K562 (cell line): Measurements from ENCODE around the gene ITGBL1. TPM values are rescaled to one million over a fixed set of nuclear protein-coding genes. Genes with fewer than 3 reads are reported as not detected.

ENCODE experiments used
- ATAC-seq: fragments of 200-7000 bp; cut with Tn5 transposase; 3 replicates; pipeline ENCODE4 v1.9.1; 2020; ENCODE audit warnings: moderate library complexity
- BruUV-seq: library from RNA; stranded (reverse); fragments of 400-500 nt; replicated peaks from 2 replicates; lab custom pipeline; 2021; lab: Mats Ljungman, UMichigan
- CTCF ChIA-PET: fragments of 300-600 bp; formaldehyde crosslinking; extraction: SDS; loops from one replicate; lab custom pipeline; 2021; ENCODE audit warnings: low intra/inter-chr PET ratio; lab: Yijun Ruan, JAX
- POLR2A ChIA-PET: fragments of 300-600, 350-650 bp; sonication (Branson Sonifier 250); formaldehyde crosslinking; extraction: SDS; loops from one replicate; lab custom pipeline; 2021; ENCODE audit warnings: antibody characterized with exemption, inconsistent platforms; lab: Yijun Ruan, JAX
- DNase-seq, 4 experiments: peaks; one replicate each; pipeline versions ENCODE4 v3.0.0 to v3.0.0-alpha.2; 2011 to 2018; ENCODE audit warnings: low spot score in 3 of 4, mixed read lengths in 3 of 4; ENCODE audit errors: extremely low read depth in 1 of 4
- FAIRE-seq: peaks from 2 replicates; lab custom pipeline; 2011; peaks lifted over from hg19 to GRCh38; lab: Jason Lieb, UNC
- H2AFZ ChIP-seq: 2 replicates; pipeline ENCODE4 v1.6.0; 2011; ENCODE audit warnings: low read depth, low read length, control low read depth, inconsistent platforms
- H3K27ac ChIP-seq: fragments of 200-600 bp; 3 replicates; pipeline ENCODE4 v1.8.0; 2011; ENCODE audit warnings: low read depth, mild to moderate bottlenecking, control low read depth, inconsistent platforms, low read length, moderate library complexity, mixed read lengths; ENCODE audit errors: extremely low read depth
- H3K27me3 ChIP-seq, 2 experiments: fragments of 300-600 bp in 1 of 2; 2 replicates in 1 of 2; 3 replicates in 1 of 2; pipeline versions ENCODE4 v1.6.0 to v1.8.0; 2011; ENCODE audit warnings: inconsistent platforms in 2 of 2, low read length in 2 of 2, mild to moderate bottlenecking in 1 of 2, mixed read lengths in 1 of 2, moderate library complexity in 1 of 2; ENCODE audit not compliant: control insufficient read depth in 2 of 2, insufficient read depth in 2 of 2
- H3K36me3 ChIP-seq: fragments of 300-600 bp; 3 replicates; pipeline ENCODE4 v1.8.0; 2011; ENCODE audit warnings: mild to moderate bottlenecking, low read length, inconsistent platforms; ENCODE audit not compliant: control insufficient read depth, insufficient read depth
- H3K4me1 ChIP-seq, 2 experiments: fragments of 200-600 bp in 1 of 2; replicated peaks in 1 of 2; 2 replicates in 1 of 2; 3 replicates in 1 of 2; pipeline versions ENCODE4 v1.5.1 to v1.8.0; 2011; ENCODE audit warnings: inconsistent platforms in 2 of 2, low read length in 2 of 2, mild to moderate bottlenecking in 1 of 2, mixed read lengths in 1 of 2, moderate library complexity in 1 of 2; ENCODE audit not compliant: control insufficient read depth in 2 of 2, insufficient read depth in 2 of 2
- H3K4me2 ChIP-seq: 2 replicates; pipeline ENCODE4 v1.6.1; 2011; ENCODE audit warnings: low read length, control low read depth, inconsistent platforms, mixed read lengths; ENCODE audit not compliant: insufficient read depth
- H3K4me3 ChIP-seq: fragments of 200-600 bp; sonication (generic), shearing (Covaris generic); 2 replicates; pipeline ENCODE4 v1.5.1; 2016; ENCODE audit warnings: control low read depth, inconsistent platforms
- H3K79me2 ChIP-seq: fragments of 200-600 bp; 3 replicates; pipeline ENCODE4 v1.8.0; 2011; ENCODE audit warnings: low read length, inconsistent platforms; ENCODE audit not compliant: control insufficient read depth, insufficient read depth
- H3K9ac ChIP-seq, 2 experiments: 2 replicates each; pipeline versions ENCODE4 v1.6.0 to v1.6.1; 2011; ENCODE audit warnings: low read depth in 2 of 2, low read length in 2 of 2, control low read depth in 1 of 2, inconsistent platforms in 1 of 2, mild to moderate bottlenecking in 1 of 2, mixed read lengths in 1 of 2; ENCODE audit not compliant: insufficient read depth in 1 of 2
- H3K9me1 ChIP-seq: one replicate; pipeline ENCODE4 v1.6.0; 2011; ENCODE audit warnings: inconsistent platforms, mild to moderate bottlenecking, low read length, moderate library complexity; ENCODE audit not compliant: control insufficient read depth, insufficient read depth
- H3K9me3 ChIP-seq: replicated peaks from 2 replicates; pipeline ENCODE4 v1.5.1; 2011; ENCODE audit warnings: low read depth, low read length, inconsistent platforms; ENCODE audit not compliant: control insufficient read depth, insufficient read depth
- H4K20me1 ChIP-seq: replicated peaks from 2 replicates; pipeline ENCODE4 v1.6.1; 2011; ENCODE audit warnings: low read length, inconsistent platforms, mixed read lengths; ENCODE audit not compliant: control insufficient read depth, insufficient read depth
- ESRRA ChIP-seq: fragments of 450-650 bp; IDR thresholded peaks from 2 replicates; pipeline ENCODE4 v1.6.1; 2014; ENCODE audit warnings: low read depth, mild to moderate bottlenecking, moderate library complexity, borderline replicate concordance
- ETS1 ChIP-seq: conservative IDR thresholded peaks from 2 replicates; pipeline ENCODE4 v1.6.1; 2011; ENCODE audit warnings: low read depth, mild to moderate bottlenecking, low read length; ENCODE audit not compliant: control insufficient read depth
- HNRNPLL ChIP-seq: fragments of 200-400 bp; formaldehyde crosslinking; IDR thresholded peaks from 2 replicates; pipeline ENCODE4 v1.6.1; 2017; ENCODE audit warnings: low read length, low read depth, mild to moderate bottlenecking; ENCODE audit not compliant: poor library complexity, severe bottlenecking
- KHSRP ChIP-seq: fragments of 450-650 bp; IDR thresholded peaks from 2 replicates; pipeline ENCODE4 v1.6.1; 2017
- MCM2 ChIP-seq: fragments of 450-650 bp; IDR thresholded peaks from 2 replicates; pipeline ENCODE4 v1.6.1; 2017; ENCODE audit warnings: low read depth, mild to moderate bottlenecking
- MTF1 ChIP-seq: fragments of 250-450 bp; sonication (Bioruptor Pico); IDR thresholded peaks from 2 replicates; pipeline ENCODE4 v1.9.0; 2021; ENCODE audit warnings: moderate library complexity, mild to moderate bottlenecking, inconsistent platforms, borderline replicate concordance
- WGBS: fragments of 100-300 bp; shearing (Covaris generic); methylation state at CpG from one replicate; pipeline ENCODE4 v1.1.6; 2016; ENCODE audit warnings: low coverage, mixed read lengths; ENCODE audit not compliant: insufficient coverage; ENCODE audit errors: missing lambda C conversion rate; 5-methylcytosine and 5-hydroxymethylcytosine counted together
- in situ Hi-C: fragments of 300-500 bp; cut with MboI; formaldehyde crosslinking; loops from 4 replicates; pipeline ENCODE4 v1.15.0; 2018; ENCODE audit warnings: inconsistent platforms, mixed read lengths
- intact Hi-C: fragments of 100-400 bp; cut with micrococcal nuclease; formaldehyde crosslinking; loops from 2 replicates; pipeline ENCODE4 v1.14.2; 2022
- polyA plus RNA-seq, 8 experiments: library from polyadenylated mRNA; depleted of rRNA in 4 of 8; stranded (reverse) in 5 of 8; unstranded in 3 of 8; fragments of >200 nt; fragmentation: Nextera tagmentation in 2 of 8; fragmentation: Illumina TruSeq in 1 of 8; extraction: Ambion mirVana in 2 of 8; extraction: Trizol in 1 of 8; gene quantifications; 2 replicates each; pipeline versions ENCODE4 v1.2.1 to v1.2.3, GENCODE V29; 2011 to 2014; ENCODE audit warnings: inconsistent platforms in 1 of 8, missing spikeins in 1 of 8
- total RNA-seq, 7 experiments: library from RNA; depleted of rRNA in 6 of 7; stranded (reverse); fragments of >200 nt in 6 of 7; fragmentation: Illumina TruSeq in 2 of 7; extraction: Trizol in 2 of 7; gene quantifications; 2 replicates each; pipeline versions ENCODE4 v1.2.1 to v1.2.3, GENCODE V29; 2011 to 2021; ENCODE audit warnings: low replicate concordance in 1 of 7

ITGBL1 gene
- total and polyA plus RNA-seq, 9 of the 15 experiments (the other 6 are each of a cell fraction or from before 2014, with no cell fraction given) = 0.04 to 0.73 (median 0.32) TPM; not detected in 1

DNA sequence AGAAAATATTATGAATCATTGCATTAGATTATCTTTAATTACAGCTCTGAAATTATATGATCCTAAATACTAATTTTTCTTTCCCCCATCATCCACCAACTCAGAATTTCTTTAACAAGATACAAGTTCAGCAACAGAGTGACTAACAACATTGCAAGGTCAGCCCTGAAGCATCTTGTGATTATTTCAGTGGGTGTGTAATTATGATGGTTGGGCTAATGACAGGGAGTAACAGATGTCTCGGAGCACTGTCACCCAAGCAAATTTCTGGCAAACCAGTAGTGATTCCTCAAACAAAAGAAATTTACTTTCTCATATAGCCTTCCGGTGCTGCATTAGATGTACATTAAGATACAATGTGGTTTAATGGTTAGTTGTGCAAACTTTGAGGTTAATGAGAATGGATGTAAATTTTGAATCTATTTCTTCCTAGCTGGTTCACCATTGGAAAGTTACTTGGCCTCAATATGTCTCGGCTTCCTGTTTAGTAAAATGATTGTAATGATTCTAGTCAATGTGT lies 238.9 kb downstream of the ITGBL1 start (continued):
- TF ChIP-seq MTF1 (CRISPR knock-in tag) = no peak

- DNase-seq (no peak), ATAC-seq (no peak), FAIRE-seq (no peak)
- Histone ChIP-seq H3K9ac (no peak overlapping the region), H3K27ac (no peak overlapping the region), H3K9me1 (no peaks in the 10 kb centered on the region), H4K20me1 (no peaks in the 10 kb centered on the region), H2AFZ (no peak overlapping the region), H3K4me2 (no peak overlapping the region), H3K36me3 (no peaks in the 10 kb centered on the region), H3K79me2 (no peaks in the 10 kb centered on the region), H3K9me3 (no peaks in the 10 kb centered on the region), H3K27me3 (no peaks in the 10 kb centered on the region), H3K4me1 (no peaks in the 10 kb centered on the region), H3K4me3 (no peak overlapping the region)
- BruUV-seq = no TSS peak
- ChIA-PET CTCF (no interaction called here), POLR2A (no interaction called here)
- TF ChIP-seq ETS1 (no peak), ESRRA (no peak), MCM2 (no peak), HNRNPLL (no peak), KHSRP (no peak)
- intact Hi-C loops = no loop called here
- WGBS = 3% methylated on average over 4 of the region's 4 CpGs
- in situ Hi-C loops = no loop called here
These were observed 243.5 kb downstream of the ITGBL1 start for GRCh38 chr13:101695870-101696516.
